Measurements from ENCODE around the gene WARS2. TPM values are rescaled to one million over a fixed set of nuclear protein-coding genes. Genes with fewer than 3 reads are reported as not detected.

Gene WARS2
- total and polyA plus RNA-seq, 4 donors, result 8.3 to 20.9 (median 15.6) TPM

DNA sequence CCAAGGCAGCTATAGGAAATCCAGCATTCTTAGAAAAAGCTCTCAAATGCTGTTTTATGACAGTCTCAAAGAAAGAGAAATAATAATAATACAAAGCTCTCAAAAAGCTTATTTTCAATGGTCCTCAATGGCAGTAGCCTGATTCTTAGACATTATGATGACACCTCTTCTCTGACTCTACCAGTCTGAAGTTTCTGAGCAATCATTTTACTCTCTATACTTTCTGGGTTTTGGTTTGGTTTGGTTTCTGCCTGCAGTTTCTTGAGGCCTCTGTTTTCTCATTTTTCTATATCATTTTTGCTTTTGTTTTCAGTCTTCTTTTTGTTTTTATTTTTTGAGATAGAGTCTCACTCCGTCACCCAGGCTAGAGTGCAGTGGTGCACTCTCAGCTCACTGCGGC lies 102.1 kb downstream of the WARS2 start:
- Histone ChIP-seq H3K9me3 (ENCODE audit: control insufficient read depth, insufficient read depth, low read length) (no peaks in the 10 kb centered on the region), H3K27ac (ENCODE audit: low read depth, low read length) (no peak overlapping the region), H3K36me3 (ENCODE audit: control insufficient read depth, insufficient read depth, low read length) (no peaks in the 10 kb centered on the region), H3K4me3 (ENCODE audit: low read depth, low read length) (no peak overlapping the region), H3K4me1 (ENCODE audit: control insufficient read depth, insufficient read depth, low read length) (no peaks in the 10 kb centered on the region), H3K27me3 (ENCODE audit: control insufficient read depth, insufficient read depth, low read length) (no peaks in the 10 kb centered on the region)
- no peak for DNase-seq (ENCODE audit: low read depth in 4 of 6, low spot score in 6 of 6)
- WGBS (ENCODE audit: insufficient coverage), result 100% methylated on average over 2 of the region's 2 CpGs

DNA sequence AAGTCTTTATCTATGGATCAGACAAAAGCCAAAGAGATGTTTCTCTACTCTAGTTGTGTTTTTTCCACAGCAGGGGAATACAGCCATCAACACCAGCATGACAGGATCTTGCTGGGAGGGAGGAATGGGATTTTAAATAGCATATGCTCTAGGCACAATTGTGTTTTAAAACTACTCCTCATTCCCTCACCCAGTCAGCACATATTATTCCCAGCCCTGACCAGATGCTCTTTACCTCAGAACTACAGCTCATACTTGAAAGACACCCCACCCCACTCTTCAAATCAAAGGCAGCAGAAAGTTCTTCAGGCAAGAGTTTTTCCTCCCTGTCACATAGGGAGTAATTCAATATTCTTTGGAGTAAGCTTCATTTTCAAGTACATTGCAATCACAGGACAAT lies 106.1 kb downstream of the WARS2 start:
- Histone ChIP-seq H3K4me3 (ENCODE audit: low read depth, low read length) (no peak overlapping the region), H3K4me1 (ENCODE audit: control insufficient read depth, insufficient read depth, low read length) (no peaks in the 10 kb centered on the region), H3K27ac (ENCODE audit: low read depth, low read length) (no peak overlapping the region), H3K36me3 (ENCODE audit: control insufficient read depth, insufficient read depth, low read length) (peaks cover 3% of the 10 kb centered on the region), H3K27me3 (ENCODE audit: control insufficient read depth, insufficient read depth, low read length) (no peaks in the 10 kb centered on the region), H3K9me3 (ENCODE audit: control insufficient read depth, insufficient read depth, low read length) (no peaks in the 10 kb centered on the region)
- DNase-seq (ENCODE audit: low read depth in 4 of 6, low spot score in 6 of 6), result no peak

DNA sequence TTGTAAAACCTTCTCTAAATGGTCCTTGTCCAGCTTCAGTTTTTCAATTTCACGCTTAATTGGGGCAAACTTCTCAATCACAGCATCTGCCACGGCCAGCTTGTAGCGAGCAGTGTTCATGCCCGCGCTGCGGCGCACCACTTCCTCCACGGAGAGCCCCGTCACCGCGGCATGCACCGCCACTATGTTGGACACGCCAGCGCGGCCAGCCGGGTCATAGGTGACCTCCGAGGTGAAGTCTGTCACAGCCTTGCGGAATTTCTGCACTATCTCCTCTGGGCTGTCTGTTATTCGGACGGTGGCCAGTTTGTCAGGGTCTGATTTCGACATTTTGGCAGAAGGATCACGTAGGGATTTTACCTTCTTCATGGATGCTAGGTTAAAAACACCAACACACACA lies 107.5 kb downstream of the WARS2 start:
- Histone ChIP-seq H3K27ac (ENCODE audit: low read depth, low read length) (no peak overlapping the region), H3K36me3 (ENCODE audit: control insufficient read depth, insufficient read depth, low read length) (peaks cover 3% of the 10 kb centered on the region), H3K27me3 (ENCODE audit: control insufficient read depth, insufficient read depth, low read length) (no peaks in the 10 kb centered on the region), H3K4me3 (ENCODE audit: low read depth, low read length) (no peak overlapping the region), H3K4me1 (ENCODE audit: control insufficient read depth, insufficient read depth, low read length) (no peaks in the 10 kb centered on the region), H3K9me3 (ENCODE audit: control insufficient read depth, insufficient read depth, low read length) (no peaks in the 10 kb centered on the region)
- peak in 1 of 6 donors; percentile 41 for DNase-seq (ENCODE audit: low read depth in 4 of 6, low spot score in 6 of 6)
- WGBS (ENCODE audit: insufficient coverage), result 78% methylated on average over 21 of the region's 22 CpGs

DNA sequence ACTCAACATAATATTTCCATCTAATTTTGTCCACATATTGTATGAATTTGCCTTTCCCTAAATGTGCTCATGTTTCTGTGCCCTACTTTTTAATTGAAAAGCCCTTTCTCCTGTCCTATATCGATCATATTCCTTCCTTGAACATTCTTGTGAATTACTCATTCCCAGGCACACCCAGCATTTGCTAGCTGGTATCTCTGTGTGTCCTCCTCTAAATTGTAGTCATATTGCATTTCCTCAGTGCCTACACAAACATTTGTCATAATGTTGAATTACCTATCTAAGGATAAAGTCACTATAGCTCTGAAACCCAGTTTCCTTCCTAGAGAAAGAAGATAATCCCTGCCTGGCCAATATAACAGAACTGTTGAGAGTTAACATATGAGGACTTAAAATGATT lies 112.7 kb downstream of the WARS2 start:
- no peak for DNase-seq (ENCODE audit: low read depth in 4 of 6, low spot score in 6 of 6)
- H3K4me3 ChIP-seq (ENCODE audit: low read depth, low read length), result no peak overlapping the region
- H3K4me1 ChIP-seq (ENCODE audit: control insufficient read depth, insufficient read depth, low read length), result no peaks in the 10 kb centered on the region
- 100% methylated on average over 1 of the region's 1 CpG for WGBS (ENCODE audit: insufficient coverage)
- H3K36me3 ChIP-seq (ENCODE audit: control insufficient read depth, insufficient read depth, low read length), result no peaks in the 10 kb centered on the region
- no peaks in the 10 kb centered on the region for H3K9me3 ChIP-seq (ENCODE audit: control insufficient read depth, insufficient read depth, low read length)
- no peaks in the 10 kb centered on the region for H3K27me3 ChIP-seq (ENCODE audit: control insufficient read depth, insufficient read depth, low read length)
- H3K27ac ChIP-seq (ENCODE audit: low read depth, low read length), result no peak overlapping the region

DNA sequence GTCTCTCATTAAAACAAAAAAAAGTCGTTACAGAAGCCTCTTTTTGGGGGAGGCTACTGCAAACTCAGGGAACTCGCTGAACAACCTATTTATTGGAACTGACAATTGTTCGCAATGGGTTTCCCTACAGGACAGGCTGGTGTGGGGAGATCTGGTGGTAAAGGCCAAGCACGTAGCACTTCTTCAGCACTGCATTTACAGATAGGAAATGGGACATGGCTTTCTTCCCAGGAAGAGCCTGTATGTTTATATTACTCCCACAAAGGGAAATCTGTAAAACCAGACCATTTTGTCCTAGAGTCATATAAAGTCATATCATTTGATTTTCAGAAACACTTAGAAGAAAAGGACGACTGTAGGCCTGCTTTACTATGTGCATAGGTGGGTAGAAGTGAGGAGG lies 113.5 kb downstream of the WARS2 start:
- H3K36me3 ChIP-seq (ENCODE audit: control insufficient read depth, insufficient read depth, low read length), result no peaks in the 10 kb centered on the region
- 94% methylated on average over 2 of the region's 5 CpGs for WGBS (ENCODE audit: insufficient coverage)
- H3K4me1 ChIP-seq (ENCODE audit: control insufficient read depth, insufficient read depth, low read length), result no peaks in the 10 kb centered on the region
- H3K4me3 ChIP-seq (ENCODE audit: low read depth, low read length), result no peak overlapping the region
- no peak for DNase-seq (ENCODE audit: low read depth in 4 of 6, low spot score in 6 of 6)
- no peaks in the 10 kb centered on the region for H3K9me3 ChIP-seq (ENCODE audit: control insufficient read depth, insufficient read depth, low read length)
- H3K27me3 ChIP-seq (ENCODE audit: control insufficient read depth, insufficient read depth, low read length), result no peaks in the 10 kb centered on the region
- no peak overlapping the region for H3K27ac ChIP-seq (ENCODE audit: low read depth, low read length)

DNA sequence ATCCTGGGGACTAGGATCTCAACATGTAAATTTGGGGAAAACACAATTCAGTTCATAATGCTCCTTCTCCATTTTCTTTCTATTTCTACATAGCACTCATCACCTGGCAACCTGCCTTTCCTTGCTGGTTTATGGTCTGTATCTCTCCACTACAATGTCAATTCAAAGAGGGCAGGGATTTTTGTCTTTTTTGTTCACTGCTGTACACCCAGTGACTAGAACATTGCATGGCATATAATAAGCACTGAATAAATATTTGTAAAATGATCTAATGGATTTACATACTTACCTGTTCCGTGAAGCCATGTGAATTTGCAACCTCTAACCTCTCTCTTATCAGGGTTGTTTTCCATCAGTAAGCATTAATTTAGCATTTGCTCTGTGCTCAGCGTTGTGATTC lies 124.9 kb downstream of the WARS2 start:
- no peak overlapping the region for H3K4me3 ChIP-seq (ENCODE audit: low read depth, low read length)
- no peaks in the 10 kb centered on the region for H3K9me3 ChIP-seq (ENCODE audit: control insufficient read depth, insufficient read depth, low read length)
- H3K4me1 ChIP-seq (ENCODE audit: control insufficient read depth, insufficient read depth, low read length), result no peaks in the 10 kb centered on the region
- no CpG with 5 or more reads among the region's 2 CpGs for WGBS (ENCODE audit: insufficient coverage)
- H3K36me3 ChIP-seq (ENCODE audit: control insufficient read depth, insufficient read depth, low read length), result no peaks in the 10 kb centered on the region
- H3K27ac ChIP-seq (ENCODE audit: low read depth, low read length), result no peak overlapping the region
- peaks cover 4% of the 10 kb centered on the region for H3K27me3 ChIP-seq (ENCODE audit: control insufficient read depth, insufficient read depth, low read length)
- no peak for DNase-seq (ENCODE audit: low read depth in 4 of 6, low spot score in 6 of 6)

DNA sequence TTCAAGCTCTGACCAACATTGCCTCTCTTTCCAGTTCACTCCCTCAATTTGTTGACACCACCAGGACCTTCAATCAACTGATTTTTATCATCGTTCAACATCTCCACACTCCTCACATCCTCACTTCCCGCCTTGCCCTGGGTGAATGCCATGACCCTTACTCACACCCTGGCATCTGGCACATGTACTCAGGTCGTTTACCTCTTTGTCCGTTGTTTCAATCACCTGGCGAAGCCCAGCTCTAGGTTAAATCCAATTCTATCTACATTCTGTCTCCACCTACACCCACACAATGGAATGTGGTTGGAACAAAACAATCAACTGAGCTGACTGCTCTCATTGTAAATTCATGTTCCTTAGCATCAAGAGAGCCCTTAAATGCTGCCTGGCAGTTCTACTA lies 128.1 kb downstream of the WARS2 start:
- no peak overlapping the region for H3K27ac ChIP-seq (ENCODE audit: low read depth, low read length)
- H3K9me3 ChIP-seq (ENCODE audit: control insufficient read depth, insufficient read depth, low read length), result no peaks in the 10 kb centered on the region
- 91% methylated on average over 4 of the region's 5 CpGs for WGBS (ENCODE audit: insufficient coverage)
- H3K36me3 ChIP-seq (ENCODE audit: control insufficient read depth, insufficient read depth, low read length), result no peaks in the 10 kb centered on the region
- peaks cover 12% of the 10 kb centered on the region for H3K4me1 ChIP-seq (ENCODE audit: control insufficient read depth, insufficient read depth, low read length)
- no peak overlapping the region for H3K4me3 ChIP-seq (ENCODE audit: low read depth, low read length)
- no peak for DNase-seq (ENCODE audit: low read depth in 4 of 6, low spot score in 6 of 6)
- peaks cover 34% of the 10 kb centered on the region for H3K27me3 ChIP-seq (ENCODE audit: control insufficient read depth, insufficient read depth, low read length)

DNA sequence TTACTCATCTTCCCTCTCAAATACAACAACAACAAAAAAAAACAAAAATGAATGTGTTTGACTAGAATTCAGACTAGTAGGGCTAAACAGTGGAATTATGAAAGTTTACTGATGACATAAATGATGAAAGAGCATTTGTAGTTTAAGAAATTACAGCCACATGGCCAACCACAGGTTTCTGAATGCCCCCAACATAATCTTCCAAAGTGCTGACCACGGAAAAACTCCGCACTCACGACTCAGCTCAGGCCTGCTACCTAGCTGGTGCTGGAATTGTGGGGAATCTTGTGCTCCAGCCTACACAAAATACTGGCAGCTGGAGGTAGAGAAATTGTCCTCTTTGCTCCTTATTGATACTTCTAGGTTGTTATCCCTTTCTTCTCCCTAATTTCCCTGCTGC lies 128.7 kb downstream of the WARS2 start:
- no peak for DNase-seq (ENCODE audit: low read depth in 4 of 6, low spot score in 6 of 6)
- H3K4me1 ChIP-seq (ENCODE audit: control insufficient read depth, insufficient read depth, low read length), result peaks cover 19% of the 10 kb centered on the region
- H3K4me3 ChIP-seq (ENCODE audit: low read depth, low read length), result no peak overlapping the region
- H3K9me3 ChIP-seq (ENCODE audit: control insufficient read depth, insufficient read depth, low read length), result no peaks in the 10 kb centered on the region
- peaks cover 41% of the 10 kb centered on the region for H3K27me3 ChIP-seq (ENCODE audit: control insufficient read depth, insufficient read depth, low read length)
- no CpG with 5 or more reads among the region's 3 CpGs for WGBS (ENCODE audit: insufficient coverage)
- no peak overlapping the region for H3K27ac ChIP-seq (ENCODE audit: low read depth, low read length)
- no peaks in the 10 kb centered on the region for H3K36me3 ChIP-seq (ENCODE audit: control insufficient read depth, insufficient read depth, low read length)

DNA sequence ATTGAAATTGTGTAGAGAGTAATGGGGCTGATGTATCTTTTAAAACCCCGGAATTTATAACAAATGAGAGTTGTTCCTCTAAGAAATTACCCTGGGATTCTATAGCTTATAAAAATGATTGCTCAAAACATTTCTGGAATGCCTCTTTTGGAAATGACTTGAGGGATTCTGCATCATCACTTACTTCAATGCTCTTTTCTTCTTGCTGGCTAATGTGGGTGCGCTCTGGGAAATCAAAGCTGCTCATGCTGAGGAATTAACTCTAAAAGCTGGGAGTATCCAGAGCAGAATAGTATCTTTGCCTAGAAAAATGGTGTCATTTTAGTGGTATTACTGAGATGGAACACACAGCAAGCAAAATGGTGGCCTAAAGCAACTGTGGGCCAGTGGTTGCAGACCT lies 129.3 kb downstream of the WARS2 start:
- Histone ChIP-seq H3K36me3 (ENCODE audit: control insufficient read depth, insufficient read depth, low read length) (no peaks in the 10 kb centered on the region), H3K27ac (ENCODE audit: low read depth, low read length) (no peak overlapping the region), H3K4me1 (ENCODE audit: control insufficient read depth, insufficient read depth, low read length) (peaks cover 23% of the 10 kb centered on the region), H3K9me3 (ENCODE audit: control insufficient read depth, insufficient read depth, low read length) (no peaks in the 10 kb centered on the region), H3K27me3 (ENCODE audit: control insufficient read depth, insufficient read depth, low read length) (peaks cover 47% of the 10 kb centered on the region), H3K4me3 (ENCODE audit: low read depth, low read length) (no peak overlapping the region)
- WGBS (ENCODE audit: insufficient coverage), result 100% methylated on average over 2 of the region's 2 CpGs
- no peak for DNase-seq (ENCODE audit: low read depth in 4 of 6, low spot score in 6 of 6)

DNA sequence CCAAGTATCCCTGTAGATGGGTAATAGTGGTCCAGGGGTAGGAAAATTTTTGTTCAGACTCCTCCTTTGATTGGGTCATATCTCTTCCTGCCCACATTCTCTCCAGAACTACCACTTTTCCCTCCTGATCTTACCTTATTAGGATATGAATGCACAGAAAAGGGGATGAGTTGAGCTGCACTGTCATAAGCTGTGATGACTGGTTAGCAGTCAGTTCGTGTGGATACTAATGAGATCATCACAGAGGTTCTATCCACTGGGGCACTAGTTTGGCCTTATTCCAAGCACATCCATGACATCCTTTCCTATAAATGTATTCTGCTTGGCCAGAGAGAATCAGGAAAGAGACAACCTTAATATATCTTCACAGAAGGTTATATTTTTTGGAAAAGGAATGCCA lies 130.3 kb downstream of the WARS2 start:
- H3K4me1 ChIP-seq (ENCODE audit: control insufficient read depth, insufficient read depth, low read length), result peaks cover 23% of the 10 kb centered on the region
- peaks cover 56% of the 10 kb centered on the region for H3K27me3 ChIP-seq (ENCODE audit: control insufficient read depth, insufficient read depth, low read length)
- no peak overlapping the region for H3K4me3 ChIP-seq (ENCODE audit: low read depth, low read length)
- no CpG with 5 or more reads among the region's 1 CpG for WGBS (ENCODE audit: insufficient coverage)
- H3K9me3 ChIP-seq (ENCODE audit: control insufficient read depth, insufficient read depth, low read length), result no peaks in the 10 kb centered on the region
- DNase-seq (ENCODE audit: low read depth in 4 of 6, low spot score in 6 of 6), result no peak
- no peak overlapping the region for H3K27ac ChIP-seq (ENCODE audit: low read depth, low read length)
- no peaks in the 10 kb centered on the region for H3K36me3 ChIP-seq (ENCODE audit: control insufficient read depth, insufficient read depth, low read length)

Measured in spinal cord (tissue), 10 donors.